ENCODE results near the gene RNF121. TPM values are rescaled to one million over a fixed set of nuclear protein-coding genes. Genes with fewer than 3 reads are reported as not detected.

RNF121 gene
- total RNA-seq, 1 experiment from 2014 or later: 56.9 TPM

GRCh38 chr11:72008728-72009127 lies 79.9 kb downstream of the RNF121 start:
- Histone ChIP-seq H3K27me3 (ENCODE audit: insufficient read depth, low read length) (no peaks in the 10 kb centered on the region), H4K8ac (replicated peaks; ENCODE audit: insufficient read length, low read depth, low read length) (no peak overlapping the region), H3K9me3 (ENCODE audit: control insufficient read depth, low read depth, low read length) (no peaks in the 10 kb centered on the region), H3K14ac (ENCODE audit: insufficient read depth, low read length) (no peak overlapping the region), H3K56ac (ENCODE audit: insufficient read length, low read depth, low read length) (no peak overlapping the region), H4K91ac (ENCODE audit: insufficient read length, low read depth, low read length) (no peak overlapping the region), H3K27ac (ENCODE audit: insufficient read length, low read depth, low read length) (no peak overlapping the region), H2BK120ac (ENCODE audit: low read depth, low read length, poor library complexity, severe bottlenecking) (no peak overlapping the region), H4K20me1 (ENCODE audit: control insufficient read depth, insufficient read depth, insufficient read length) (no peaks in the 10 kb centered on the region), H3K4ac (ENCODE audit: low read depth, low read length) (no peak overlapping the region), H4K5ac (ENCODE audit: insufficient read length, low read depth, low read length) (no peak overlapping the region), H3K9ac (ENCODE audit: extremely low read depth, insufficient read length, low read length) (no peak overlapping the region), H2BK15ac (ENCODE audit: low read depth, low read length) (no peak overlapping the region), H3K4me2 (ENCODE audit: insufficient read depth, insufficient read length, low read length) (no peak overlapping the region), H3K79me1 (ENCODE audit: insufficient read depth, low read depth, low read length, poor library complexity, severe bottlenecking) (no peaks in the 10 kb centered on the region), H2AFZ (ENCODE audit: low read length) (no peak overlapping the region), H2AK5ac (ENCODE audit: insufficient read length, low read length) (no peak overlapping the region), H2BK12ac (ENCODE audit: insufficient read length, low read depth, low read length) (no peak overlapping the region), H3K79me2 (ENCODE audit: insufficient read depth, low read length) (no peaks in the 10 kb centered on the region), H3K18ac (ENCODE audit: insufficient read length, low read depth, low read length) (no peak overlapping the region), H3T11ph (ENCODE audit: low read length) (no peak overlapping the region), H3K23me2 (ENCODE audit: insufficient read length, low read depth, low read length, poor library complexity, severe bottlenecking) (no peaks in the 10 kb centered on the region), H3K4me1 (ENCODE audit: insufficient read depth, low read length) (no peaks in the 10 kb centered on the region), H3K23ac (ENCODE audit: insufficient read length, low read depth, low read length) (no peak overlapping the region), H2BK20ac (ENCODE audit: low read depth, low read length, poor library complexity, severe bottlenecking) (no peak overlapping the region), H2BK5ac (ENCODE audit: insufficient read length, low read length) (no peak overlapping the region)
- no CpG with 5 or more reads among the region's 7 CpGs for WGBS (ENCODE audit: extremely low coverage, insufficient read length, low lambda C conversion rate)
- H3K4me1 Mint-ChIP-seq: no peaks in the 10 kb centered on the region
- DNase-seq: peak; percentile 24
- H3K27ac Mint-ChIP-seq: no peak overlapping the region
- H3K36me3 Mint-ChIP-seq (ENCODE audit: insufficient read depth in 1 of 3, low read depth in 3 of 3): peaks cover 45 to 92% (median 90%) of the 10 kb centered on the region in 3 experiments
- no peak overlapping the region for H3K4me3 Mint-ChIP-seq
- H3K9me3 Mint-ChIP-seq: no peaks in the 10 kb centered on the region
- H3K27me3 Mint-ChIP-seq (ENCODE audit: low read depth): peaks cover 8% of the 10 kb centered on the region; the same call in 1 of the 2 replicates
- no peak for TF ChIP-seq CTCF (conservative IDR thresholded peaks at IDR 0.05)

Measured in H9 (cell line).